ENCODE measurements around the gene PLCB2.

- TF ChIP-seq POLR2AphosphoS5 (IDR thresholded peaks at IDR 0.05; ENCODE audit: borderline replicate concordance, low read depth, low read length) (no peak), FOXP2 (optimal IDR thresholded peaks at IDR 0.05; ENCODE audit: control extremely low read depth, extremely low read length, insufficient read depth) (no peak)
Observed at GRCh38 chr15:40293006-40293405, 14.7 kb downstream of the PLCB2 start.
